HepG2 (cell line): ENCODE results near the gene SPDYE11. TPM values are rescaled to one million over a fixed set of nuclear protein-coding genes. Genes with fewer than 3 reads are reported as not detected.
A peak's percentile ranks its signal among the peaks of the same experiment; 100 is the strongest.
"Not testable (repeated sequence)": the region's sequence is repeated elsewhere in the genome, so short reads cannot be mapped to it uniquely, and the experiment has no call there.

Experiments used
- ATAC-seq: fragments of 200-7000 bp; cut with Tn5 transposase; 3 replicates; pipeline ENCODE4 v1.9.1; 2020; ENCODE audit warnings: mild to moderate bottlenecking, moderate library complexity
- BruUV-seq: library from RNA; stranded (reverse); fragments of 400-500 nt; replicated peaks from 2 replicates; lab custom pipeline; 2021; lab: Mats Ljungman, UMichigan
- CTCF ChIA-PET: fragments of 300-600 bp; formaldehyde crosslinking; extraction: SDS; loops from one replicate; lab custom pipeline; 2021; ENCODE audit warnings: low total read pairs, inconsistent platforms, low intra/inter-chr PET ratio; lab: Yijun Ruan, JAX
- POLR2A ChIA-PET: fragments of 350-600 bp; sonication (Branson Sonifier 250); formaldehyde crosslinking; loops from one replicate; lab custom pipeline; 2020; ENCODE audit warnings: antibody characterized with exemption, inconsistent platforms; lab: Yijun Ruan, JAX
- DNase-seq: peaks from one replicate; pipeline ENCODE4 v3.0.0-alpha.2; 2015; ENCODE audit warnings: low spot score
- FAIRE-seq: peaks from 3 replicates; lab custom pipeline; 2011; peaks lifted over from hg19 to GRCh38; lab: Jason Lieb, UNC
- H2AFZ ChIP-seq: one replicate; pipeline ENCODE4 v1.6.1; 2011; ENCODE audit warnings: low read length, inconsistent platforms
- H3K27ac ChIP-seq: fragments of 300-600 bp; 3 replicates; pipeline ENCODE4 v1.8.0; 2011; ENCODE audit warnings: mixed run types, mild to moderate bottlenecking, mixed read lengths, low read length, inconsistent platforms; ENCODE audit not compliant: insufficient read depth; ENCODE audit errors: extremely low read length
- H3K27me3 ChIP-seq, 2 experiments: fragments of 200-600 bp in 1 of 2; 2 replicates in 1 of 2; 3 replicates in 1 of 2; pipeline versions ENCODE4 v1.6.0 to v1.8.0; 2011; ENCODE audit warnings: low read length in 2 of 2, mild to moderate bottlenecking in 2 of 2, moderate library complexity in 2 of 2, inconsistent platforms in 1 of 2; ENCODE audit not compliant: insufficient read depth in 2 of 2, control insufficient read depth in 1 of 2
- H3K36me3 ChIP-seq, 2 experiments: fragments of 200-600 bp in 1 of 2; replicated peaks in 1 of 2; 2 replicates in 1 of 2; 3 replicates in 1 of 2; pipeline versions ENCODE4 v1.5.1 to v1.8.0; 2011; ENCODE audit warnings: low read length in 2 of 2, inconsistent platforms in 1 of 2; ENCODE audit not compliant: insufficient read depth in 2 of 2, control insufficient read depth in 1 of 2
- H3K4me1 ChIP-seq: 2 replicates; pipeline ENCODE4 v1.5.1; 2012; ENCODE audit warnings: low read length, inconsistent platforms; ENCODE audit not compliant: insufficient read depth
- H3K4me2 ChIP-seq: 2 replicates; pipeline ENCODE4 v1.6.0; 2011; ENCODE audit warnings: low read depth, low read length, inconsistent platforms
- H3K4me3 ChIP-seq, 3 experiments: fragments of 200-600 bp in 1 of 3; sonication (generic), shearing (Covaris generic) in 1 of 3; replicated peaks in 1 of 3; 2 replicates each; pipeline ENCODE4 v1.5.1; 2011 to 2016; ENCODE audit warnings: low read length in 3 of 3, inconsistent platforms in 2 of 3, low read depth in 2 of 3, mild to moderate bottlenecking in 2 of 3, control low read depth in 1 of 3, mixed read lengths in 1 of 3; ENCODE audit not compliant: insufficient read depth in 1 of 3
- H3K79me2 ChIP-seq: one replicate; pipeline ENCODE4 v1.6.1; 2011; ENCODE audit warnings: low read length, inconsistent platforms; ENCODE audit not compliant: insufficient read depth
- H3K9ac ChIP-seq: 2 replicates; pipeline ENCODE4 v1.6.0; 2011; ENCODE audit warnings: mild to moderate bottlenecking, low read depth, low read length, inconsistent platforms; ENCODE audit not compliant: insufficient read depth
- H3K9me3 ChIP-seq: 2 replicates; pipeline ENCODE4 v1.5.1; 2012; ENCODE audit warnings: mild to moderate bottlenecking, low read length
- H4K20me1 ChIP-seq: 2 replicates; pipeline ENCODE4 v1.6.0; 2011; ENCODE audit warnings: inconsistent platforms, mild to moderate bottlenecking, low read length, moderate library complexity; ENCODE audit not compliant: insufficient read depth
- ATF1 ChIP-seq: IDR thresholded peaks from 2 replicates; pipeline ENCODE4 v1.6.1; 2016; ENCODE audit warnings: mild to moderate bottlenecking, control low read depth
- ATF7-NPFF ChIP-seq: sonication (generic); formaldehyde crosslinking; IDR thresholded peaks from 2 replicates; pipeline ENCODE4 v1.8.1; 2023; ENCODE audit warnings: mild to moderate bottlenecking, low read depth, missing genetic modification reagents, moderate library complexity
- ETV5 ChIP-seq: IDR thresholded peaks from 2 replicates; pipeline ENCODE4 v1.6.1; 2018; ENCODE audit warnings: missing biosample characterization, missing genetic modification reagents, inconsistent platforms, borderline replicate concordance
- NFYB ChIP-seq: sonication (generic); formaldehyde crosslinking; IDR thresholded peaks from 2 replicates; pipeline ENCODE4 v1.4.0; 2020; ENCODE audit warnings: missing genetic modification reagents
- NONO ChIP-seq, 2 experiments: fragments of 450-650 bp in 1 of 2; sonication (generic) in 1 of 2; formaldehyde crosslinking in 1 of 2; IDR thresholded peaks in 1 of 2; conservative IDR thresholded peaks in 1 of 2; 2 replicates each; pipeline versions ENCODE4 v1.6.1 to v1.8.0; 2017 to 2022; ENCODE audit warnings: mild to moderate bottlenecking in 1 of 2, missing genetic modification reagents in 1 of 2, moderate library complexity in 1 of 2
- NR2F6 ChIP-seq, 2 experiments: IDR thresholded peaks; 2 replicates each; pipeline ENCODE4 v1.6.1; 2016; ENCODE audit warnings: antibody characterized with exemption in 1 of 2, mild to moderate bottlenecking in 1 of 2
- PATZ1 ChIP-seq: sonication (generic); formaldehyde crosslinking; IDR thresholded peaks from 2 replicates; pipeline ENCODE4 v1.4.0; 2020; ENCODE audit warnings: missing genetic modification reagents
- PHF8 ChIP-seq: sonication (generic); formaldehyde crosslinking; IDR thresholded peaks from 2 replicates; pipeline ENCODE4 v1.5.0; 2020; ENCODE audit warnings: missing genetic modification reagents
- RAD21 ChIP-seq: fragments of 450-650 bp; formaldehyde crosslinking; IDR thresholded peaks from 2 replicates; pipeline ENCODE4 v1.5.0; 2020; ENCODE audit warnings: mild to moderate bottlenecking
- SKI ChIP-seq: fragments of 450-650 bp; IDR thresholded peaks from one replicate; pipeline ENCODE4 v1.6.1; 2018; ENCODE audit warnings: mild to moderate bottlenecking; ENCODE audit not compliant: partially characterized antibody
- SMAD3 ChIP-seq: sonication (generic); formaldehyde crosslinking; IDR thresholded peaks from 2 replicates; pipeline ENCODE4 v1.4.0; 2020; ENCODE audit warnings: missing genetic modification reagents
- TSC22D2 ChIP-seq: sonication (generic); formaldehyde crosslinking; IDR thresholded peaks from 2 replicates; pipeline ENCODE4 v1.5.1; 2020; ENCODE audit warnings: missing genetic modification reagents, mild to moderate bottlenecking, borderline replicate concordance
- ZNF124 ChIP-seq: sonication (generic); formaldehyde crosslinking; IDR thresholded peaks from 2 replicates; pipeline ENCODE4 v1.4.0; 2020; ENCODE audit warnings: missing genetic modification reagents
- ZNF317 ChIP-seq: sonication (generic); formaldehyde crosslinking; IDR thresholded peaks from 2 replicates; pipeline ENCODE4 v1.5.0; 2020; ENCODE audit warnings: mild to moderate bottlenecking, missing genetic modification reagents
- ZNF552 ChIP-seq: sonication (generic); formaldehyde crosslinking; IDR thresholded peaks from 2 replicates; pipeline ENCODE4 v1.9.0; 2022; ENCODE audit warnings: missing genetic modification reagents, mild to moderate bottlenecking, borderline replicate concordance
- ZNF792 ChIP-seq: IDR thresholded peaks from 2 replicates; pipeline ENCODE4 v1.6.1; 2016
- whole genome bisulfite sequencing: methylation state at CpG from one replicate; pipeline ENCODE4 v1.1.6; 2017; ENCODE audit warnings: low lambda C conversion rate; 5-methylcytosine and 5-hydroxymethylcytosine counted together
- in situ Hi-C: cut with HindIII; loops from 2 replicates; pipeline ENCODE4 v1.10.0; 2017; ENCODE audit warnings: low pct_unique_long_range_greater_than_20kb; ENCODE audit not compliant: extremely low pct_ligation_motif_present
- intact Hi-C: fragments of 100-400 bp; cut with micrococcal nuclease; formaldehyde crosslinking; loops from one replicate; pipeline ENCODE4 v1.10.0; 2022; ENCODE audit not compliant: unreplicated experiment
- polyA plus RNA-seq, 8 experiments: library from polyadenylated mRNA; depleted of rRNA in 3 of 8; stranded (reverse) in 7 of 8; unstranded in 1 of 8; fragments of >200 nt; fragmentation: Illumina TruSeq in 4 of 8; extraction: Trizol in 4 of 8; gene quantifications; 2 replicates each; pipeline versions ENCODE4 v1.2.1 to v1.2.3, GENCODE V29; 2011 to 2016; ENCODE audit warnings: low read depth in 4 of 8, missing spikeins in 1 of 8, mixed read lengths in 1 of 8; ENCODE audit not compliant: insufficient read depth in 1 of 8
- total RNA-seq, 5 experiments: library from RNA; depleted of rRNA; stranded (reverse); fragments of >200 nt; fragmentation: Illumina TruSeq; extraction: Trizol; gene quantifications; 2 replicates each; pipeline ENCODE4 v1.2.3, GENCODE V29; 2016; ENCODE audit warnings: low read depth in 1 of 5

The SPDYE11 gene
- total and polyA plus RNA-seq, 2 of the 13 experiments (the other 11 are each of a cell fraction or from before 2014, with no cell fraction given), result not detected

- H3K9me3 ChIP-seq, H2AFZ ChIP-seq, H4K20me1 ChIP-seq, H3K27ac ChIP-seq, H3K36me3 ChIP-seq, in situ Hi-C loops, H3K4me1 ChIP-seq, FAIRE-seq, POLR2A ChIA-PET, intact Hi-C loops, CTCF ChIA-PET, H3K27me3 ChIP-seq, H3K79me2 ChIP-seq, DNase-seq, BruUV-seq, ATAC-seq: not testable (repeated sequence)
- H3K4me3 ChIP-seq, result peak overlapping the region; percentile 35 to 46 (median 40); a peak in 4 of 6 replicates
- H3K4me2 ChIP-seq, result peak overlapping the region; percentile 62
- WGBS, result 12% methylated on average over 10 of the region's 10 CpGs
- H3K9ac ChIP-seq, result peak overlapping the region; percentile 52; the same call in 1 of the 2 replicates
These were observed 51.2 kb downstream of the SPDYE11 start for GRCh38 chr7:73006491-73006890.

- FAIRE-seq; H2AFZ ChIP-seq; H3K4me1 ChIP-seq; CTCF ChIA-PET; H3K36me3 ChIP-seq; POLR2A ChIA-PET; H3K9me3 ChIP-seq; intact Hi-C loops; DNase-seq; H4K20me1 ChIP-seq; H3K79me2 ChIP-seq; H3K27me3 ChIP-seq; BruUV-seq; in situ Hi-C loops; TF ChIP-seq NONO (IDR thresholded peaks at IDR 0.05): not testable (repeated sequence)
- Histone ChIP-seq H3K27ac (peak overlapping the region; percentile 77), H3K4me3 (peak overlapping the region; percentile 49 to 70 (median 65); a peak in 5 of 6 replicates), H3K4me2 (peak overlapping the region; percentile 47), H3K9ac (peak overlapping the region; percentile 70)
- 0% methylated on average over 18 of the region's 66 CpGs for WGBS
- ATAC-seq, result peak; percentile 95
- TF ChIP-seq NR2F6 (IDR thresholded peaks at IDR 0.05), result 0 out of 2 replicates have a peak, but pooled peaks have one; percentile 23
- 0 out of 2 replicates have a peak, but pooled peaks have one; percentile 3 for TF ChIP-seq NR2F6 (CRISPR knock-in tag; IDR thresholded peaks at IDR 0.05)
- TF ChIP-seq ATF1 (CRISPR knock-in tag), result peak; percentile 78
- peak; percentile 22 for TF ChIP-seq SKI
- TF ChIP-seq ETV5 (CRISPR knock-in tag), result peak; percentile 31; the same call in 1 of the 2 replicates
- peak; percentile 85 for TF ChIP-seq NFYB (CRISPR knock-in tag)
- TF ChIP-seq NONO (CRISPR knock-in tag; conservative IDR thresholded peaks at IDR 0.05), result peak; percentile 71; the same call in 1 of the 2 replicates
- TF ChIP-seq ATF7-NPFF (CRISPR knock-in tag), result 0 out of 2 replicates have a peak, but pooled peaks have one; percentile 18
- TF ChIP-seq PHF8 (CRISPR knock-in tag), result peak; percentile 75
- 0 out of 2 replicates have a peak, but pooled peaks have one; percentile 12 for TF ChIP-seq SMAD3 (CRISPR knock-in tag)
- TF ChIP-seq ZNF792 (CRISPR knock-in tag), result 0 out of 2 replicates have a peak, but pooled peaks have one; percentile 59
- TF ChIP-seq ZNF124 (CRISPR knock-in tag), result peak; percentile 82; the same call in 1 of the 2 replicates
- 0 out of 2 replicates have a peak, but pooled peaks have one; percentile 16 for TF ChIP-seq TSC22D2 (CRISPR knock-in tag)
- TF ChIP-seq ZNF317 (CRISPR knock-in tag), result 0 out of 2 replicates have a peak, but pooled peaks have one; percentile 4
- 0 out of 2 replicates have a peak, but pooled peaks have one; percentile 11 for TF ChIP-seq ZNF552 (CRISPR knock-in tag)
- peak; percentile 37; the same call in 1 of the 2 replicates for TF ChIP-seq RAD21 (CRISPR knock-in tag)
- peak; percentile 23; the same call in 1 of the 2 replicates for TF ChIP-seq PATZ1 (CRISPR knock-in tag)
These were observed 51.8 kb downstream of the SPDYE11 start for GRCh38 chr7:73005693-73006447.
